Nucleus accumbens (tissue), 56 donors: Measurements from ENCODE around the gene JCAD.
"Not testable (repeated sequence)": the region's sequence is repeated elsewhere in the genome, so short reads cannot be mapped to it uniquely, and the experiment has no call there.

Experiments used
- DNase-seq, 56 donors: peaks; one replicate each; lab custom pipeline; 2025; lab: John Stamatoyannopoulos, UW

Gene JCAD

DNA sequence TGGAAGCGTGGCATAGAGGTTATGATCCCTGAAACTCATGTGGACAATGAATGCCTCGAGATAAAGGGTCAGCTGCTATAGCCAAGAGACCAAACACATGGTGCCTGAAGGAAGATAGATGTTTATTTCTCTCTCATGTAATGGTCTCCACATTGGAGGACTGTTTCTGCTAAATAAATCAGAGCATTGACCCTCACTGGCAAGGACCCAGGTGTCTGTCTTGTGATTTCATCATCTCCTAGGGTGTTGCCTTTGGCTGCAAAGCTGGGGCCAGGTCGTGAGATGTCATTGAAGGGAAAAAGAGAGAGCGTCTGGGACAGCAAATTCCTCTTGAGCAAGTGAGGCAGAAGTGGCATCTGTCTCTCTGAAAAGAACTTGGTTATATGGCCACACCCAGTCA lies 64.6 kb downstream of the JCAD start:
- no peak for DNase-seq

- DNase-seq, result no peak
Observed at GRCh38 chr10:29993319-29993915, 66.0 kb downstream of the JCAD start.

DNA sequence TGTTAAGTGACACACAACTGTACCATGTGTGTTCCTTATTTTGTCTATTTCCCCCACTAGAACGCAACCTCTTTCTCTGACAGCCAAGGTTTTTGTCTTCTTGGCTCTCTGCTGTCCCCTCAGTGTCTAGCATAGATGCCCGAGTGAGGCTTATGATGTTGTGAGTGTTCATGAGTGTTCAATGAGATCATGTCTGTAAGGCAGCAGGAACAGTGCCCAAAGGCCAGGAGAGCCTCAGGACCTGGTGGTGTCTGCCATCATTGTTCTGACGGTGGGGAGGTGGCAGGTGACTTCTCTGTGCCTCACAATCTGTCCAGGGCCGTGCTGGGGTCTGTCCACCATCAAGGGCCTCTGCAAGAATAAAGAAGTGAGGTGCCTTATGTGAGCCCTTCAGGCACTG lies 66.5 kb downstream of the JCAD start:
- no peak for DNase-seq

GRCh38 chr10:29991382-29991781 lies 68.0 kb downstream of the JCAD start:
- DNase-seq, result no peak

DNA sequence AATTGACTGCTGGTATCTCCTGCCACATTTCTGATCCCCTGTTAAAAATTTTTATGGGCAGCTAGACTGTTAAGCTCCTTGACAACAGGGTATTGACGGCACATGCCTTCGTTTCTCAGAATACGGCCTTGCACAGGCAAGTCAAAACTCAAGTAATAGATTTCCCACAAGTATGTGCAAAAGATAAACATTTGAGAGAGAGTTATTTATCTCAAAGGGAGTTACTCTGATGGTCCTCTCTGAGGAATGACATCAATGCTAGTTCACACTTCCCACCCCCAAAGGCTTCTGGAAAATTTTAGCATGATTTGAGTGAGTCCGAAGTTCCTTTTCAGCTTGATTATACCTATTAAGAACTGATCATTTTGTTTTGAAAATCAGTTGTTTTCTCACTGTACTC lies 71.9 kb downstream of the JCAD start:
- DNase-seq, result no peak

DNA sequence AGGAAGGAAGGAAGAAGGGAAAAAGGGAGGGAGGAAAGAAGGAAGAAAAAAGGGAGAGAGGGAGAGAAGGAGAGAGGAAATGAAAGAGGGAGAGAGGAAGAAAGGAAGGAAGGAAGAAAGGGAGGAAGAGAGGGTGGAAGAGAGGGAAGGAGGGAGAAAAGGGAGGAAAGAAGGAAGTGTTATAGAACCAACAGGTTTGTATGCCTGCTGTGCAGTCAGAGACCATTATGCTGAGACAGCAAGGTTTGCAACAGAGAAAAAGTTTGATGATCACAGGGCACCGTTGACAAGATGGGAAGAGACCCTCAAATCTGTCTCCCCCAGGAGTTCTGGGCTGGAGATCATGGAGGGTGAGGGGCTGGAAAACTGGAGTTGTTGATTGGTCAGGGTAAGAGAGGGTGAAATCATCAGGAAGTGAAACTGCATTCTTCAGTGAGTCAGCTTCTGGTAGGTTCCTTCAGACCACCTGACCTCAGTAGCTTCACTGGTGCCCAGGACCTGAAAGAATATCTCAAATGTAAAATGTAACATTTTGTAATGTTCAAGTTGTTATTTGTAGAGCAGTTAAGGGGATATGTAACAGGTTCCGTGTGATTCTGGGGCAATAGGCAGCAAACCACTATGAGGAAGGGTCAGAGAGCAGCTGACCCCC lies 76.3 kb downstream of the JCAD start:
- no peak for DNase-seq

- no peak for DNase-seq
Observed at GRCh38 chr10:29981510-29981909, 77.9 kb downstream of the JCAD start.

DNA sequence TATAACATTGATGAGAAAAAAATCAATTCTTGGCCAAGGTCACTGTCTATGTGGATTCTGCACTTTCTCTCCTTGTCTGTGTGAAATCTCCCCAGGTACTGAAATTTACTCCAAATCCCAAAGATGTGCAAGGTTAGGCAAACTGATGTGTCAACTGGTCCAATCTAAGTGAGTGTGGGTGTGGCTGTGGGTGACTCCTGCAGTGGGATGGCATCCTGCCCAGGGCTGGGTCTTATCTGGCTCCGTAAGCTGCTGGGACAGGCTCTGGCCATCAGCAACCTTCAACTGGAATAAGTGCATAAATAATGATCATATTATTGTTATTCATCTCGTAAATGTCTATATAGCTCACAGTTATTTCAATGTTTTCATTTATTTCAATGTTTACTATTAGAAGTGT lies 79.3 kb downstream of the JCAD start:
- no peak for DNase-seq

- DNase-seq, result not testable (repeated sequence)
Observed at GRCh38 chr10:29979421-29979779, 80.0 kb downstream of the JCAD start.

- DNase-seq, result no peak
Observed at GRCh38 chr10:29977171-29977570, 82.2 kb downstream of the JCAD start.

- peak in 1 of 56 donors; percentile 8 for DNase-seq
Observed at GRCh38 chr10:29976134-29976533, 83.3 kb downstream of the JCAD start.

DNA sequence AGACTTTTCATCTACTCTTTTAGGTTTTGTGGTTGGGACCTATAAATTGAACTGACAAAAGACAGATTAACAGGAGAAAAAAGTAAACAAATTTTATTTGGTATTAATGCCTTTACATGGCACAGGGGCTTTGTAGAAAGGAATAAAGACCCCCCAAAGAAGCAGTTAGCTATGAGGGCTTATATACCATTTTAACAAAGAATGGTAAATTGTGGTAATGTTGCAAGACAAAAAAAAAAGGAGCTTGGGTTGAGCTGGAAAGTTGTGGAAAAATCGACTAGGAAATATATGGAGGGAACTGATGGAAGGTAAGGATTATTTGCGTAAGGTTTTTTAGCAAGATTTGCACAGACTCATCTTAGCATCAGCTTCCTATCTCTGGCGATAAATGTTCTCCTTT lies 84.6 kb downstream of the JCAD start:
- DNase-seq, result no peak

DNA sequence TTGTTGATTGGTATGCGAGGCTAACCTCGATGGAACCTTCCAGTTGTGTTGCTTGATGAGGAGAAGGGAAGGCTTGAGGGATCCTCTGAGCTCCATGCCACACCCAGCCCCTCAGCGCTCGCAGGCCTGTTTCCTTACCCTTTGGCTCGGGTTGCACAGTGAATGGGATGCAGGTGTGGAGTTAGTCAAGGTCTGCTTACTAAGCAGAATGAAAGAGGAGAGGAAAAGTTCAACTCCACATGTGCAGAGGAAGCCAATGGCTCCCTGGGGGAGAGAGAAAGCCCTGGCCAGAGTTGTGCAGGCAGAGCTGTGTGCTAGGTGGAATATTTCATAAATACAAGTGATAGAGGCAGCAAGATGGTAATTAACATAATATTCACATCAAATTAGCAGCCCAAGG lies 85.5 kb downstream of the JCAD start:
- no peak for DNase-seq

DNA sequence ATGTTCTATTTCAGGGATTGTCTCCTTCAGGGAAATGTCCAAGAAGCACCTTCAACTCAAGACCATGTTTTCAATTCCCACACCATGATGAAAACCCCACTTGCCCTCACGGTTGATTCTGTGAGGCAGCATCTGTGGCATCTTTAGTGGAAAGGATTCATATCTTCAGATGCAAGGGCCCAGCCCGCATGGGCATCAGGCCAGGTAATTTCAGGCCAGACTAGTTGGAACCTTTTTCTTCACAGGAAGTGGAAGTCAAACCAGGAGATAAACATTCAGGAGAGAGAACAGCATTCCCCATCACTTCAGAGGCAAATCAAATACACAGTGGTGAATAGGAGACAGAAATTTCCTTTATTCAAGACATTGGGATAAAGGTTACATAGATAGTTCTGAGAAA lies 88.8 kb downstream of the JCAD start:
- DNase-seq, result no peak

DNA sequence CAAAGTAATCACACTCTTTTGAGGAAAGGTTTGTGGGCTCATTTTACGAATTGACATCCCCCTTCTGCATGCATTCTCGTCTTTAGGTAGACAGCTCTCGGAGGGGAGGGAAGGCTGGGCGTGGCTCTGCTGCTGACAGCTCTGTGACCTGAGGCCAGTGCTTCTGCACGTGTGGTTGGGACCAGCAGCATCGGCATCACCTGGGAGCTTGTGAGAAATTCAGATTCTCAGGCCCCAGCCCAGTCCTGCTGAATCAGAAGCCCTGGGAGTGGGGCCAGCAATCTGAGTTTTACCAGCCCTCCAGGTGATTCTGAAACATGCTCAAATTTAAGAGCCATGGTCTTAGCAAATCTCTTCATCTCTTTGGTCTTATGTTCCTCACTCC lies 89.4 kb downstream of the JCAD start:
- no peak for DNase-seq

DNA sequence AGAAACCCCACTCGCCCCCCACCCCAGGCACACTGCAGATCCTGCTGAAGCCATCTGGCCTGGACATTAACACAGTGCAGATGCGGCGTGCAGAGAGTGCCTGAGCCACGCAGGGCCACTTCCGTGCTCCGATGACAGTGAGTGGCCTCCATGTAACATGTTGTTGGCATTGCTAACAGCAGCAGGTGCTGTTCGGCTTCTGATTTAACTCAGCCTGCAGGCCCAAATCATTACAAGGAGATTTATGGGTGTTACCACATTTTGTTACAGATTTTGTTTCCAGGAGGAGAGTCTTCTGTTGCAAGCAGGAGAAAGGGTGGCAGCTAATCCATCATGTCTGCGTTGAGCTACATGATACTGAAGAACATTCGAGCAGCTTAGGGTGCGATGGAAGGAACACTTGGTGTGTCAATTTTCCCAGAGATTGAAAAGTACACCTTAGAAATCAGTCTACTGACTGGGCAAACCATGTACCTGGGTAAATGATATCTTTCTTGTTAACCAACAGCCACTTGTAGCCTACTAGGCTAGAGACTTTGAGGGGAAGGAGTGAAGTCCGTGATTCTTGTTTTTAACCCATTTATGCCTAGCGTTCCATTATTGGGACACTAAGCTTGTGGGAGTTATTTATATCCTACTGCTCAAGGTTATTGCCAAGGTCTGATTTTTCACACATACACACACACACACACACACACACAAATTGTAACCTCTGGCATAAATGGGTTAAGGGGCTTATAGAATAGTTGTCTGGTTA lies 90.0 kb downstream of the JCAD start:
- no peak for DNase-seq

- no peak for DNase-seq
Observed at GRCh38 chr10:29968585-29968984, 90.8 kb downstream of the JCAD start.

- no peak for DNase-seq
Observed at GRCh38 chr10:29966269-29966668, 93.1 kb downstream of the JCAD start.
